ENCODE measurements around the gene TMEM117. TPM values are rescaled to one million over a fixed set of nuclear protein-coding genes. Genes with fewer than 3 reads are reported as not detected.

The TMEM117 gene
- total RNA-seq, 2 experiments from 2014 or later = 1.4 TPM

- H3K9me3 Mint-ChIP-seq (ENCODE audit: low read depth) = no peaks in the 10 kb centered on the region
- intact Hi-C loops (cut with DNase I, micrococcal nuclease) = loop anchor here in 1 of 2 experiments (5.0 kb wide), 1 partner anchor 78 kb away; the partner anchor contains the start of gene TWF1
Measured at GRCh38 chr12:43884683-43885410, 49.0 kb downstream of the TMEM117 start.

DNA sequence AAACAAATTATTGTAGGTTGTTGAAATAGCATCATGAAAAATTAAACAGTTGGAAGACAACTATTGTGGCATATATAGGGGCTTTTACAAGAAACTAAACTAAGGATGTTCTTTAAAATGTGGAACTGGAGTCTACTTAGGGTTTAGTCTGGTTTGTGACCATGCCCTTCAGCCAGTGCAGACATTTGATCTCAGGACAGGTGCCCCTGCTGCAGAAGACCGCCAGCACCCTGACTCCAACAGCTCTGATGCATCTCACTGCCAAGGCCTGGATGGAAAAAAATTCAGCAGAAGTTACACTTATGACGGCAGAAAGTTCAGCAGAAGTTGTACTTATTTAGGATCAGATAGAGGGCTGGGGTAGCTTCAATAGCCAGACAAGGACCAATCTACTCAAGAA is 51.5 kb downstream of the TMEM117 start:
- no peak for ATAC-seq
- H3K4me3 Mint-ChIP-seq = no peak overlapping the region
- H3K4me1 Mint-ChIP-seq = no peaks in the 10 kb centered on the region
- CTCF ChIA-PET = interaction anchor here (1.4 kb wide), 1 partner anchor 156 kb away, joined by 3 read pairs; no protein-coding TSS in a partner anchor
- POLR2A ChIA-PET = no interaction called here
- H3K27me3 Mint-ChIP-seq = no peaks in the 10 kb centered on the region
- H3K27ac Mint-ChIP-seq = no peak overlapping the region
- no peaks in the 10 kb centered on the region for H3K36me3 Mint-ChIP-seq (ENCODE audit: low read depth)
- H3K9me3 Mint-ChIP-seq (ENCODE audit: low read depth) = no peaks in the 10 kb centered on the region
- DNase-seq = no peak
- intact Hi-C loops (cut with DNase I, micrococcal nuclease) = no loop called here

More at GRCh38 chr12:43884683-43885410, 49.0 kb downstream of the TMEM117 start:
- DNase-seq = no peak
- CTCF ChIA-PET = interaction anchor here (0.9 to 1.6 kb wide), 2 partner anchors 108 to 213 kb away, joined by 3 to 5 read pairs; no protein-coding TSS in a partner anchor
- POLR2A ChIA-PET = interaction anchor here (0.6 kb wide), 1 partner anchor 9 kb away, joined by 3 read pairs; no protein-coding TSS in a partner anchor
- H3K4me3 Mint-ChIP-seq = no peak overlapping the region
- no peaks in the 10 kb centered on the region for H3K27me3 Mint-ChIP-seq
- no peaks in the 10 kb centered on the region for H3K36me3 Mint-ChIP-seq (ENCODE audit: low read depth)
- no peaks in the 10 kb centered on the region for H3K4me1 Mint-ChIP-seq
- ATAC-seq = no peak
- H3K27ac Mint-ChIP-seq = no peak overlapping the region

- Mint-ChIP-seq H3K4me1 (no peaks in the 10 kb centered on the region), H3K27me3 (no peaks in the 10 kb centered on the region), H3K4me3 (no peak overlapping the region), H3K9me3 (ENCODE audit: low read depth) (no peaks in the 10 kb centered on the region), H3K27ac (no peak overlapping the region), H3K36me3 (ENCODE audit: low read depth) (no peaks in the 10 kb centered on the region)
- ATAC-seq (no peak), DNase-seq (no peak)
- ChIA-PET POLR2A (no interaction called here), CTCF (no interaction called here)
- intact Hi-C loops (cut with DNase I, micrococcal nuclease) = no loop called here
Measured at GRCh38 chr12:43891856-43892574, 56.1 kb downstream of the TMEM117 start.

GRCh38 chr12:43893670-43894069 is 57.8 kb downstream of the TMEM117 start:
- Mint-ChIP-seq H3K4me3 (no peak overlapping the region), H3K27me3 (no peaks in the 10 kb centered on the region), H3K4me1 (no peaks in the 10 kb centered on the region), H3K36me3 (ENCODE audit: low read depth) (no peaks in the 10 kb centered on the region), H3K9me3 (ENCODE audit: low read depth) (no peaks in the 10 kb centered on the region), H3K27ac (no peak overlapping the region)
- POLR2A ChIA-PET = interaction anchor here (0.7 kb wide), 1 partner anchor 8 kb away, joined by 3 read pairs; no protein-coding TSS in a partner anchor
- intact Hi-C loops (cut with DNase I, micrococcal nuclease) = no loop called here
- DNase-seq (no peak), ATAC-seq (no peak)
- CTCF ChIA-PET = interaction anchor here (0.6 kb wide), 1 partner anchor 55 kb away, joined by 3 read pairs; no protein-coding TSS in a partner anchor

GRCh38 chr12:43895580-43896206 is 59.8 kb downstream of the TMEM117 start:
- Mint-ChIP-seq H3K4me3 (no peak overlapping the region), H3K36me3 (ENCODE audit: low read depth) (no peaks in the 10 kb centered on the region), H3K27ac (no peak overlapping the region), H3K4me1 (no peaks in the 10 kb centered on the region), H3K9me3 (ENCODE audit: low read depth) (no peaks in the 10 kb centered on the region), H3K27me3 (no peaks in the 10 kb centered on the region)
- intact Hi-C loops (cut with DNase I, micrococcal nuclease) = no loop called here
- DNase-seq (no peak), ATAC-seq (no peak)
- ChIA-PET CTCF (interaction anchor here (0.8 kb wide), 1 partner anchor 13 kb away, joined by 5 read pairs; no protein-coding TSS in a partner anchor), POLR2A (no interaction called here)

GRCh38 chr12:43896496-43896895 is 60.6 kb downstream of the TMEM117 start:
- H3K27ac Mint-ChIP-seq = no peak overlapping the region
- no peaks in the 10 kb centered on the region for H3K4me1 Mint-ChIP-seq
- no peaks in the 10 kb centered on the region for H3K36me3 Mint-ChIP-seq (ENCODE audit: low read depth)
- intact Hi-C loops (cut with DNase I, micrococcal nuclease) = no loop called here
- CTCF ChIA-PET = no interaction called here
- H3K9me3 Mint-ChIP-seq (ENCODE audit: low read depth) = no peaks in the 10 kb centered on the region
- no peaks in the 10 kb centered on the region for H3K27me3 Mint-ChIP-seq
- H3K4me3 Mint-ChIP-seq = no peak overlapping the region
- DNase-seq (no peak), ATAC-seq (no peak)
- POLR2A ChIA-PET = no interaction called here

DNA sequence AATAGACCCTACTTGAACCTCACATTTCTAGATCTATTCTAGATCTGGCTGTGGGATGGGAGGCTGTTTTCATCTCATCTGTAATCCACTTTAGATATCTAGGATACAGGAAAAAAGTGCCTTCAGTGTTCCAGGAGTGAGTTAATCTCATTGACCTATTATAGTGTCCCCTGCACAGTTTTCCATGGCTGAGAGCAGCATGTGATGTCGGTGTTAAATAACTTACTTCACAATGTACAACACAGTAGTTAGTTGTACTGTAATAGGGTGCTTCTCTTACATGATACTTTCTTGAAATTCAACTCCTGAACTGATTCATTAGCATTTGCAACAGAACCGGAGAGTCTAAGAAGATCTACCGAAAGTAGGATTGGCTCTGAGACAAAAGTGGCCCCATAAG is 62.6 kb downstream of the TMEM117 start:
- intact Hi-C loops (cut with DNase I, micrococcal nuclease) = no loop called here
- DNase-seq (no peak), ATAC-seq (no peak)
- ChIA-PET CTCF (interaction anchor here (0.6 to 1.6 kb wide), 2 partner anchors 16 to 1914 kb away, joined by 4 to 6 read pairs; no protein-coding TSS in a partner anchor), POLR2A (no interaction called here)
- H3K4me3 Mint-ChIP-seq = no peak overlapping the region
- no peaks in the 10 kb centered on the region for H3K36me3 Mint-ChIP-seq (ENCODE audit: low read depth)
- no peaks in the 10 kb centered on the region for H3K4me1 Mint-ChIP-seq
- H3K27me3 Mint-ChIP-seq = no peaks in the 10 kb centered on the region
- H3K27ac Mint-ChIP-seq = no peak overlapping the region
- H3K9me3 Mint-ChIP-seq (ENCODE audit: low read depth) = no peaks in the 10 kb centered on the region

- intact Hi-C loops (cut with DNase I, micrococcal nuclease) = no loop called here
- no peaks in the 10 kb centered on the region for H3K27me3 Mint-ChIP-seq
- H3K4me1 Mint-ChIP-seq = no peaks in the 10 kb centered on the region
- POLR2A ChIA-PET = no interaction called here
- no peak overlapping the region for H3K4me3 Mint-ChIP-seq
- CTCF ChIA-PET = interaction anchor here (0.6 to 0.7 kb wide), 2 partner anchors 22 to 456 kb away, joined by 3 read pairs; no protein-coding TSS in a partner anchor
- ATAC-seq (no peak), DNase-seq (no peak)
- H3K36me3 Mint-ChIP-seq (ENCODE audit: low read depth) = no peaks in the 10 kb centered on the region
- no peak overlapping the region for H3K27ac Mint-ChIP-seq
- H3K9me3 Mint-ChIP-seq (ENCODE audit: low read depth) = no peaks in the 10 kb centered on the region
Measured at GRCh38 chr12:43899574-43899973, 63.7 kb downstream of the TMEM117 start.

GRCh38 chr12:43903686-43904085 is 67.8 kb downstream of the TMEM117 start:
- DNase-seq (no peak), ATAC-seq (no peak)
- Mint-ChIP-seq H3K36me3 (ENCODE audit: low read depth) (no peaks in the 10 kb centered on the region), H3K9me3 (ENCODE audit: low read depth) (no peaks in the 10 kb centered on the region), H3K27me3 (no peaks in the 10 kb centered on the region), H3K4me3 (no peak overlapping the region), H3K4me1 (no peaks in the 10 kb centered on the region), H3K27ac (no peak overlapping the region)
- intact Hi-C loops (cut with DNase I, micrococcal nuclease) = no loop called here
- ChIA-PET CTCF (no interaction called here), POLR2A (no interaction called here)

- ChIA-PET CTCF (interaction anchor here (1.6 kb wide), 1 partner anchor 30 kb away, joined by 4 read pairs; no protein-coding TSS in a partner anchor), POLR2A (no interaction called here)
- no peaks in the 10 kb centered on the region for H3K9me3 Mint-ChIP-seq (ENCODE audit: low read depth)
- no peaks in the 10 kb centered on the region for H3K36me3 Mint-ChIP-seq (ENCODE audit: low read depth)
- H3K27ac Mint-ChIP-seq = no peak overlapping the region
- DNase-seq = no peak
- H3K27me3 Mint-ChIP-seq = no peaks in the 10 kb centered on the region
- no peak for ATAC-seq
- H3K4me1 Mint-ChIP-seq = no peaks in the 10 kb centered on the region
- no peak overlapping the region for H3K4me3 Mint-ChIP-seq
- intact Hi-C loops (cut with DNase I, micrococcal nuclease) = no loop called here
Measured at GRCh38 chr12:43912859-43913258, 77.0 kb downstream of the TMEM117 start.

DNA sequence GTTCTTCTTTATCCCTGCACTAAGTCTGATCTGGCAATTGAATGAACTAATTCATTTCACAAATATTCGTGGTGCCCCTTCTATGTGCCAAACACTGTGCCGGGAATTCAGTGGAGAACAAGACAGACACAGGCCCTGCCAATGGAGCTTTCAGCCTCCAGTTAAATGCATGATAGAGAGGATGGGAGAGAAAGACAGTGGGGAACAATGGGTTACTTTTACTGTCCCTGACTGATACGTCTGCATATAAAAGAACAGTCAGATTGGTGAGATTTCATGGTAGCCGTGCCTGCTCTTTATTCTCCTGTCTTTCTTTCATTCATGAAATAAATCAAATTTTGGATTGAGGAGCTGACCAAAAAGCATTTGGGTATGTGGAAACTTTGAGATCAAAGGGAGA is 78.5 kb downstream of the TMEM117 start:
- no peaks in the 10 kb centered on the region for H3K27me3 Mint-ChIP-seq
- ChIA-PET CTCF (interaction anchor here (0.6 kb wide), 1 partner anchor 194 kb away, joined by 3 read pairs; no protein-coding TSS in a partner anchor), POLR2A (no interaction called here)
- intact Hi-C loops (cut with DNase I, micrococcal nuclease) = no loop called here
- H3K9me3 Mint-ChIP-seq (ENCODE audit: low read depth) = no peaks in the 10 kb centered on the region
- no peaks in the 10 kb centered on the region for H3K36me3 Mint-ChIP-seq (ENCODE audit: low read depth)
- H3K27ac Mint-ChIP-seq = no peak overlapping the region
- no peak overlapping the region for H3K4me3 Mint-ChIP-seq
- ATAC-seq = no peak
- H3K4me1 Mint-ChIP-seq = no peaks in the 10 kb centered on the region
- no peak for DNase-seq

All from activated CD4-positive, alpha-beta T cell treated with anti-CD3 and anti-CD28 coated beads for 36 hours (primary cell).